GM06990 (cell line): ENCODE measurements around the gene MT1A.
A peak's percentile ranks its signal among the peaks of the same experiment; 100 is the strongest.
"Not testable (repeated sequence)": the region's sequence is repeated elsewhere in the genome, so short reads cannot be mapped to it uniquely, and the experiment has no call there.

Source experiments
- DNase-seq: peaks from one replicate; pipeline ENCODE4 v3.0.0-alpha.2; 2011; ENCODE audit not compliant: insufficient read length; ENCODE audit errors: extremely low read depth
- H3K27me3 ChIP-seq: replicated peaks from 2 replicates; pipeline ENCODE4 v1.6.0; 2011; ENCODE audit warnings: low read length; ENCODE audit not compliant: control insufficient read depth, insufficient read depth
- H3K36me3 ChIP-seq: 2 replicates; pipeline ENCODE4 v1.5.1; 2011; ENCODE audit warnings: low read length; ENCODE audit not compliant: control insufficient read depth, insufficient read depth
- H3K4me3 ChIP-seq: replicated peaks from 2 replicates; pipeline ENCODE4 v1.5.1; 2011; ENCODE audit warnings: low read depth, mild to moderate bottlenecking, control low read depth, low read length
- CTCF ChIP-seq: IDR thresholded peaks from 2 replicates; pipeline ENCODE4 v1.5.1; 2011; ENCODE audit warnings: low read length, control low read depth, mild to moderate bottlenecking, inconsistent platforms; ENCODE audit not compliant: insufficient read depth, poor library complexity, severe bottlenecking

Gene MT1A

DNA sequence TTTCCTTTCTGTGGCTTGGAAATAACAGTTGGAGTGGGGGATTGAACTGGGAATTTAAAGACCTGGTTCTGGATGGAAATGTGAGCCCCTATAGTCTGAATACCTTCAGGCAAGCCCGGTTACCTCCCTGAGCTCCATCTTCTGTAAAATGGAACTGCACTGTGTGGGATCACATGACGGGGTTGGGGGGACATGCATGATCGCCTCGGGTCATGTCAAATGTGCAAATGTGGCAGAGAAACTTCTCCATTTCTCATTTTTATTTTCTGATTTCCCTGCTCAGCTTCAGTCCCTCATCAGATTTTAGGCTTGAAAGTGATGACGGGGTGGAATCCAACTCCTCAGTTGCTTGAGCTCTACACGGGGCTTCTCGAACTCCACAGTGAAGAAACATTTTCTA is 14.8 kb downstream of the MT1A start:
- peaks cover 5% of the 10 kb centered on the region for H3K27me3 ChIP-seq
- TF ChIP-seq CTCF: no peak
- H3K36me3 ChIP-seq: no peaks in the 10 kb centered on the region
- no peak overlapping the region for H3K4me3 ChIP-seq
- DNase-seq: no peak

DNA sequence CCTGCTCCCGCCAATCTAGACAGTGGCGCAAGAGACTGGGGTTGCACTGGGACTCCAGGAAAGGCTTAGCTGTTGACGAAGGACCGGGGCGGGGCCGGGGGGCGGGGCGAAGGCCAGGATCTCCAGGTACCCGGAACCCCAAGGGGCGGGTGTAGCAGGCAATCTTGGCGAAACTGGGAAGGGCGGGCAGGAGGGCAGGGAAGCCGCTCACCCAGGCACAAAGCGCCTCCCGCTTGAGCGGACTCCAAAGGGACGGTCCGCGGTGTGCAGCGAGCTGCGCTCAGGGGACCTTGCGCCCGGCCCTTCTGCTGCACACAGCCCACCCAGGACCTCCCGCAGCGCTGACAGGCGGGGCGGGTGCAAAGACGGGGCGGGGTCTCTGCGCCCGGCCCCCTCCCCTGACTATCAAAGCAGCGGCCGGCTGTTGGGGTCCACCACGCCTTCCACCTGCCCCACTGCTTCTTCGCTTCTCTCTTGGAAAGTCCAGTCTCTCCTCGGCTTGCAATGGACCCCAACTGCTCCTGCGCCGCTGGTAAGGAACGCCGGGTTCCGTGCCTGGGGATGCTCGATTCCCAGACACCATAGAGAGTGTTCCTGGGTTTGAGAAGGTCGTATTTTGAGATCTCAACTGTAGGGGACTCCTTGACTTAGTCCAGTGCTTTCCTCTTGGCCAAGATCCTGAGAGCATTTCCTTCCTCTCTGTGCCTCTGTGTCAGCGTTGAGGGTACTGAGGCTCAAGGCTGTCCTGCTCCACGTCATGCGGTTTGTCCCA is 19.3 kb downstream of the MT1A start, which contains the start of gene MT1F:
TSS of gene MT1F (plus strand) at position 405 of the 772 bp plus-strand sequence. CDS start at position 505, 100 bp downstream.
- peak; percentile 25 for DNase-seq
- TF ChIP-seq CTCF: no peak
- peaks cover 3% of the 10 kb centered on the region for H3K27me3 ChIP-seq
- no peaks in the 10 kb centered on the region for H3K36me3 ChIP-seq
- peak within 1 kb of the TSS; percentile 70 for H3K4me3 ChIP-seq

DNA sequence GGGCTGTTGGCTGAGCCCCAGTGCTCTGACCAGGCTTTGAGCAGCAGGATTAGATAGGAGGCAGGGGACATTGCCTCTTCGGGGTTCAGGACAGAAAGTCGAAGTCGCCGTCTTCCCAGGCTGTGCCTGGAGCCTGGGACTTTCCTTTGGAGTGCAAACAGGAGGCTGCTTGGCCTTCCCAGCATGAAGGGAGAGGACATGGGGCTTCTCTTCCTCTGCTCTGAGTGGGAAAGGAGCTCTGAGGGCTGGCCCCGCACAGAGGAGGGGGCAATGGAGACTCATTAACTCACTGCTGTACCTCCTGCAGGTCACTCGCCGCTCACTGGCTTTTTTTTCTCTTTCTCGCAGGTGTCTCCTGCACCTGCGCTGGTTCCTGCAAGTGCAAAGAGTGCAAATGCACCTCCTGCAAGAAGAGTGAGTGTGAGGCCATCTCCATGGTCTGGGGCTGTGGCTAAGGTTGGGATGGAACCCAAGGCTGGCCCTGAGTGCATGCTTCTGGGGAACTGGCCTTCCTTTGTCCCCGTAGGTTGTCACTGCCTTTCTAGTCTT is 19.9 kb downstream of the MT1A start:
- peaks cover 3% of the 10 kb centered on the region for H3K27me3 ChIP-seq
- no peaks in the 10 kb centered on the region for H3K36me3 ChIP-seq
- no peak for DNase-seq
- peak overlapping the region; percentile 70 for H3K4me3 ChIP-seq
- no peak for TF ChIP-seq CTCF

DNA sequence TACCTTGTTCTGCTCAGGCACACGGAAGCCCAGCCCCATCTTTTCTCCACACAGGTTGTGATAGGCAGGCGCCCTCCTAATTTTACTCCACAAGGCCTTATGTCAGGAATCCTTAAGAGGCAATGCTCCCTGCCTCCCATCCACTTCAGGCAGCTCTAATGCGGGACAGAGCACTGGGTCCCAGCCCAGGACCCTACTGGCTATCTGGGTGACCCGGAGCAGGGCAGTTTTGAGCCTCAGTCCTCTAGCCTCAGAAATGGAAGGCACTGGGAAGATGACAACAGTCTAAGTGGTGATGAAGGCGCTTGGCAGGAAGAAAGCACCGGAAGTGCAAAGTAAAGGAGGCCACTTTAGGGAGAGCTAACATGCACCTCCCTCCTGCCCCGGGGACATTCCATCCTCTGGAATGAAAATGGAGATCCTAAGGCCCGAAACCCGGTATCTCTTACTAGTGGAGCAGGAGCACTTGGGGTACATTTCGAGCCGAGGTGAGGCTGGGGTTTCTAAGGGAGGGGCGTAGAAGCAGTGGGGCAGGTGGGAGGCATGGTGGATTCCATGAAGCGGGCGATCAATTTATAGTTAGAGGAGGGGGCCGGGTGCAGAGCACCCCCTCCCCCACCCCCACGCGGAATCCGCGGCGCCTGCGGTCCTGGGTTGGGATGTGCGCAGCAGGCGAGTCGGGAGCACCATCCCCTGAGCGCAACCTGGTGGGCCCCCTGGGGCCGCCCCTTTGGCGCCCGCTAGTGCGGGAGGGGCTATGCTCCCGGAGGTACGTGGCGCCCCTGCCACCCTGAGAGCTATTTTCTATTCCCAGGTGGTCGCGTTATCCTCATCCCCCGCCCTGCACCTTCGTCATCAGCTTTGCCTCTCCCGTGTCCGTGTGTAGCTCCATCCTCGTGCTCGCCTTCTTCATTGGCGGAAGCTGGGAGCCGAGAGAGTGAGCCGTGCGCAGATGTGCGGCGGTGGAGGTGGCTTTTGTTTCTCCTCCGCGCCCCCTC is 24.2 kb downstream of the MT1A start:
- no peaks in the 10 kb centered on the region for H3K36me3 ChIP-seq
- no peak for TF ChIP-seq CTCF
- H3K4me3 ChIP-seq: no peak overlapping the region
- peaks cover 5% of the 10 kb centered on the region for H3K27me3 ChIP-seq
- DNase-seq: no peak

- no peak for TF ChIP-seq CTCF
- Histone ChIP-seq H3K27me3 (peaks cover 5% of the 10 kb centered on the region), H3K36me3 (no peaks in the 10 kb centered on the region)
These were observed 26.0 kb downstream of the MT1A start for GRCh38 chr16:56664506-56664905.

DNA sequence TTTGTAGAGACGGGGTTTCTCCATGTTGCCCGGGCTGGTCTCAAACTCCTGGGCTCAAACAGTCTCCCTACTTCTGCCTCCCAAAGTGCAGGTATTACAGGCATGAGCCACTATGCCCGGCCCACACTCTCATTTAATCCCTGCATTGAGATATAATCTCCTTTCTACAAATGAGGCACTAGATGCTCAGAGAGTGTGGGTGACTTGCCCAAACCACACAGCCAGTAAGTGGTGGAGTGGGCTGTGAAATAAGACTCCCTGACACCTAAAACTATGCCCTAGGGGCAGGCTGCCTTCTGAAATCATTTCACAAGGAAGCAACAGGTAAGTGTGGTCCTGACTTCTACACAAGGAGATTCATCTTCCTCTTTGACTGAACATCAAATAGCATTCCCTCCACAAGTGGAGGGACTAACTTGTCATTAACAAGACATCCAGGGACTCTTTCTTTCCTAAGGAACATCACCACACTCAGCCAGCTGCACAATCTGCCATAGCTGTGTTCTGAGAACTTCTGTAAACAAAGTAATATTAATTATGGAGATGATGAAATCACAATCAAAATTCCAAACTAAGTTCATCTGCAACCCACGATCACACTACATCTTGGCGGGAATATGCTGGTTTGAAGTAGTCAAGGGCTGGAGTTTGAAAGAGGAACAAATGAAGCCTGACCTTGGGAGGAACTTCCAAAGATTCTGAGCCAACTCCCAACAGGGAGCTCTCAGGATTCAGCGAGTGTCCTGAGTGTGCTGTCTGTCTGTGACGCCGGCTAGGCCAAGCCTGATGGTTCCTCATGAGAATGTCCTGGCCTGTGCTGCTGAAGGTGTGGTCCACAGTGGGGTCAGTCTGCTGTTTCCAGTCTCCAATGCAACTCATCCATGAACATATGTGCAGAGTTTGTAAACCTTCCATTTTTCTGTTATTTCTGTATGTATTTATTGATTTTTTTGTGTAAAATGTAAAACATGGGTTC is 27.1 kb downstream of the MT1A start:
- H3K27me3 ChIP-seq, H3K36me3 ChIP-seq, DNase-seq, H3K4me3 ChIP-seq: not testable (repeated sequence)

More at GRCh38 chr16:56664506-56664905, 26.0 kb downstream of the MT1A start:
- H3K4me3 ChIP-seq: no peak overlapping the region
- no peak for DNase-seq
